GM12891 (cell line): Measurements from ENCODE around the gene FAM78B.

ENCODE experiments used
- DNase-seq: peaks from one replicate; pipeline ENCODE4 v3.0.0; 2011; ENCODE audit warnings: low spot score; ENCODE audit not compliant: insufficient read length
- FAIRE-seq: peaks from 2 replicates; lab custom pipeline; 2011; peaks lifted over from hg19 to GRCh38; lab: Jason Lieb, UNC
- PAX5 ChIP-seq: IDR thresholded peaks from 2 replicates; pipeline ENCODE4 v1.6.1; 2011; ENCODE audit warnings: low read length, moderate library complexity, mild to moderate bottlenecking; ENCODE audit not compliant: insufficient read depth, severe bottlenecking
- POLR2A ChIP-seq: IDR thresholded peaks from 2 replicates; pipeline ENCODE4 v1.6.1; 2011; ENCODE audit warnings: low read depth, low read length, control low read depth
- POLR2AphosphoS5 ChIP-seq: IDR thresholded peaks from 2 replicates; pipeline ENCODE4 v1.6.1; 2011; ENCODE audit warnings: low read depth, low read length, control low read depth
- POU2F2 ChIP-seq: IDR thresholded peaks from 2 replicates; pipeline ENCODE4 v1.6.1; 2011; ENCODE audit warnings: low read depth, mild to moderate bottlenecking, control low read depth, low read length, moderate library complexity
- SPI1 ChIP-seq: IDR thresholded peaks from 2 replicates; pipeline ENCODE4 v1.6.1; 2011; ENCODE audit warnings: low read depth, low read length, control low read depth
- TAF1 ChIP-seq: IDR thresholded peaks from 2 replicates; pipeline ENCODE4 v1.6.1; 2011; ENCODE audit warnings: low read depth, low read length, control low read depth

Gene FAM78B

GRCh38 chr1:166184012-166184411 is 17.2 kb upstream of the FAM78B start:
- TF ChIP-seq SPI1, result no peak
- no peak for TF ChIP-seq POLR2AphosphoS5
- no peak for TF ChIP-seq TAF1
- TF ChIP-seq POU2F2, result no peak
- TF ChIP-seq PAX5, result no peak
- no peak for TF ChIP-seq POLR2A
- FAIRE-seq, result no peak
- no peak for DNase-seq

DNA sequence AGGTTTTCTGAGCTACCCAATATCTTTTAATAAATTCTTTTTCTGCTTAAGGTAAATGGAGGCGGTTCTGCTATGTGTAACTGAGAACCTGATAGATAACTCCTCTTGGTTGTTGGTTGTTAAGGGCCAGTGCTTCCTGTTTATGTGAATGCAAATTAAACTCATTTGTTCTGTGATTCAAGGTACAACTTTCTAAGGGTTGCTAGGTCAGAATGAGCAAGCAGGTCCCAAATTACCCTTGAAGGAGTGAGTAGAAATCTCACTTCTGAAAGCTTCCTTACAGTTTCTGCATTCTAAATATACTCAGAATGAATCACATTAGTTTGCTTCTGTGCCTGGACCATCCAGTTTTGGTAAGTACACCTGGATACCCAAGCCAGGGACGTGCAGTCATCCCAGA is 15.5 kb upstream of the FAM78B start:
- TF ChIP-seq POU2F2 (no peak), POLR2AphosphoS5 (no peak), PAX5 (no peak), TAF1 (no peak), SPI1 (no peak), POLR2A (no peak)
- DNase-seq (no peak), FAIRE-seq (no peak)

DNA sequence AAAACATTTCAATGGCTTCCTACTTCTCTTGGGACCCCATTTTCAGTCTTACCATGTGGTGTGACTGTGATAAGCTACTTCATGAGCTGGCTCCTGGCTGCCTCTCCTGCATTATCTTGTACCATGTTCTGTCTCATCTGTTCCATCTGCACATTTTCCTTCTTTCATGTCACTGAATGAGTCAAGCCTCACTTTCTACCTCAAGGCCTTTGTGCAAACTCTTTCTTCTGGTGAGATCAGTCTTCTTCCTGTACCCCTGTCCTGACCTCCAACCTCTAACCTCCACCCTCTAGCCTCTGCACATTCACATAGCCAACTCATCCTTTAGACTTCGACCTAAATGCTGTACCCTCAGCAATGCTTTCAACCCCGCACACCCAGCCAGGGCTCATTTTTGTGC is 9.6 kb upstream of the FAM78B start:
- TF ChIP-seq SPI1, result no peak
- no peak for TF ChIP-seq POU2F2
- TF ChIP-seq POLR2AphosphoS5, result no peak
- TF ChIP-seq PAX5, result no peak
- no peak for TF ChIP-seq TAF1
- no peak for TF ChIP-seq POLR2A
- FAIRE-seq (no peak), DNase-seq (no peak)

DNA sequence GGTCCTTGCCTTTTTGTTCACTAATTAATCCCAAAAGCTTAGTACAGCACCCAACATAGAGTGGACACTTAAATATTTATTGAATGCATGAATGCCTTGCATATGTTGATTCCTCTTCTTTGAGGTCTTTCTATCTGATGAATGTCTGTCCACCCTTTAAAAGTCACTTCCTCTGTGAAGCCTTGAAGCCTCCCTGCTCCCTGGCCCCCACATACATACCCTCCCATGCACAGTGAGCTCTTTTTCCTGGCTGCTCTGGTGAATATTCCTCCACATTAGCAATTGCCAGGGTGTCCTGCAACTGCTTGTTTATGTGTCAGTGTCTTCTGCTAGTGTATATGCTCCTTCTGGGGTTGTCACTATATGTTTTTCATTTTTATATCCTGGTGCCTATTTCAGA is 8.2 kb upstream of the FAM78B start:
- no peak for FAIRE-seq
- no peak for TF ChIP-seq POLR2AphosphoS5
- no peak for TF ChIP-seq POU2F2
- no peak for TF ChIP-seq SPI1
- TF ChIP-seq PAX5, result no peak

GRCh38 chr1:166174108-166174507 is 7.3 kb upstream of the FAM78B start:
- TF ChIP-seq PAX5, result no peak
- no peak for FAIRE-seq
- no peak for DNase-seq

More for the DNA sequence above, 8.2 kb upstream of the FAM78B start:
- DNase-seq, result no peak

GRCh38 chr1:166172106-166172505 is 5.3 kb upstream of the FAM78B start:
- FAIRE-seq, result no peak
- TF ChIP-seq TAF1, result no peak
- no peak for TF ChIP-seq POLR2A
- no peak for TF ChIP-seq POLR2AphosphoS5
- TF ChIP-seq SPI1, result no peak
- TF ChIP-seq PAX5, result no peak
- TF ChIP-seq POU2F2, result no peak
- DNase-seq, result no peak

DNA sequence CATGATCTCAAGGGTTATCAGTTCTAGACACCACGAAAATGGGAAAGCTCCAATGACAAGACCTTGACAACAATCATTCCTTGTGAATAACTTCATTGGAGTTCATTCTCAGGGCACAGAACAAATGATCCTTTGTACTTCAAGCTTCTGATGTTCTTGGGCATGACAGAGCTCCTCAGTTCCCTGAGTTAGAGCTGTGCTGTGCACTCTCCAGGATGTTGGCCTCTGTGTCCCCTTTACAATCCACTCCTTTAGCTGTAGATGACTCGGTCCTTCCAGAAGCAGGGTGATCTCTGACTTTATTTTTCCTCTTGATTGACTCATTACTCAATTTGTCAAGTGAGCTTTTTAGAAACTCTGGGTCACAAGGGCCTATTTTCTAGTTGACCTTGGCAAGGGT is 3.9 kb upstream of the FAM78B start:
- peak; percentile 50 for FAIRE-seq
- TF ChIP-seq POLR2A (no peak), PAX5 (no peak), POLR2AphosphoS5 (no peak), TAF1 (no peak), SPI1 (no peak), POU2F2 (no peak)
- no peak for DNase-seq

- FAIRE-seq (peak; percentile 79), DNase-seq (no peak)
- no peak for TF ChIP-seq POLR2AphosphoS5
- no peak for TF ChIP-seq POLR2A
- TF ChIP-seq POU2F2, result peak; percentile 98
- no peak for TF ChIP-seq PAX5
- TF ChIP-seq TAF1, result no peak
- peak; percentile 37 for TF ChIP-seq SPI1
These were observed 3.3 kb upstream of the FAM78B start for GRCh38 chr1:166170075-166170474.

- FAIRE-seq (peak; percentile 48), DNase-seq (no peak)
- no peak for TF ChIP-seq POLR2A
- TF ChIP-seq SPI1, result no peak
- no peak for TF ChIP-seq POU2F2
- no peak for TF ChIP-seq TAF1
- TF ChIP-seq POLR2AphosphoS5, result no peak
- TF ChIP-seq PAX5, result no peak
These were observed 2.4 kb upstream of the FAM78B start for GRCh38 chr1:166169182-166169581.

DNA sequence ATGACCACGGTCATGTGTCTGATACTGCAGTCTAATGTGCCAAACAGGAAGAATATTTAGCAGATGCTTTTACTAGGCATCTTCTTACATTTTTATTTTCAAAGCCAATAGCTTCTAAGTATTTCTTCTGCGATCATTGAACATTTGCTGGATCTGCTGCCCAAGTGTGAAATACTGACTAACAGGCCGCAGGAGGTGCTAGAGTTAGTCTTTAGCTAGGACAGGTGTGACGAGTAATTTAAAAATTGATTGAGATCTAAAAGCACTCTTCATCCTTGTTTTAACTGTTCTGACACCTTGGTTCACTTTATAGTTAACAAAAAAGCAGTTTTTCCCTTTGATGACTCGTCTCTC is 748 bp upstream of the FAM78B start:
- FAIRE-seq, result peak; percentile 23
- DNase-seq, result no peak

DNA sequence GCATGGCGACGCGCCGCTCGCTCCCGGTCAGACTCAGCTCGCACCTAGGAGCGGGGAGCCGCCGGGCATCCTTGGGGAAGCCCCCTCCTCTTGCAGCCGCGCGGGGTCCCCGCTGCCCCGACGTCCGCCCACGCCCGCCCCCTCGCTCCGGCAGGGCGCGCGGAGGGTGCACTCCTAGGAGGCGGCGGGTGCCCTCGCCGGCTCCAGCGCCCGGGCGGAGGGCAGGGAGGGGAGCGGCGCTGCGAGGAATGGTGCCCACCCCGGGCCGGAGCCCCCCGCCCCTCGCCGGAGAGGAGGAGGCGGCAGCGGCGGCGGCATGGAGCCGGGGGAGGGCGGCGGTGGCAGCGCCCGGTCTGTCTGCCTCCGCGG is 488 bp downstream of the FAM78B start:
- FAIRE-seq (no peak), DNase-seq (no peak)
- TF ChIP-seq TAF1 (no peak), POLR2A (no peak), POU2F2 (no peak)

More for the DNA sequence above, 748 bp upstream of the FAM78B start:
- TF ChIP-seq POLR2AphosphoS5 (no peak), POU2F2 (no peak), TAF1 (no peak), SPI1 (no peak), POLR2A (no peak)
